T-helper 2 cell (primary cell): ENCODE data around the gene SCGB1A1.

Source experiments
- DNase-seq, 5 experiments: peaks; one replicate each; pipeline versions ENCODE4 v3.0.0 to v3.0.0-alpha.2; 2012 to 2022

Gene SCGB1A1

GRCh38 chr11:62398011-62398994, 20.5 kb upstream of the SCGB1A1 start:
- no peak for DNase-seq

- DNase-seq, result no peak
Measured at GRCh38 chr11:62399172-62399877, 19.5 kb upstream of the SCGB1A1 start.

GRCh38 chr11:62399878-62400266, 19.0 kb upstream of the SCGB1A1 start:
- DNase-seq, result no peak

GRCh38 chr11:62400281-62400680, 18.6 kb upstream of the SCGB1A1 start:
- no peak for DNase-seq

- no peak for DNase-seq
Measured at GRCh38 chr11:62400760-62401159, 18.1 kb upstream of the SCGB1A1 start.

GRCh38 chr11:62401356-62401755, 17.5 kb upstream of the SCGB1A1 start:
- DNase-seq, result no peak

- no peak for DNase-seq
Measured at GRCh38 chr11:62401811-62402210, 17.0 kb upstream of the SCGB1A1 start.

- DNase-seq, result peak in 4 of 5 experiments; percentile 31 to 77 (median 34)
Measured at GRCh38 chr11:62402226-62402959, 16.4 kb upstream of the SCGB1A1 start.

- no peak for DNase-seq
Measured at GRCh38 chr11:62402960-62403730, 15.7 kb upstream of the SCGB1A1 start.

- no peak for DNase-seq
Measured at GRCh38 chr11:62404435-62404834, 14.4 kb upstream of the SCGB1A1 start.

- no peak for DNase-seq
Measured at GRCh38 chr11:62404901-62405300, 13.9 kb upstream of the SCGB1A1 start.

- no peak for DNase-seq
Measured at GRCh38 chr11:62406034-62406433, 12.8 kb upstream of the SCGB1A1 start.

GRCh38 chr11:62409831-62410230, 9.0 kb upstream of the SCGB1A1 start:
- DNase-seq, result no peak

GRCh38 chr11:62410972-62411371, 7.9 kb upstream of the SCGB1A1 start:
- no peak for DNase-seq

GRCh38 chr11:62411524-62411923, 7.3 kb upstream of the SCGB1A1 start:
- no peak for DNase-seq

GRCh38 chr11:62413060-62413696, 5.7 kb upstream of the SCGB1A1 start:
- DNase-seq, result no peak

GRCh38 chr11:62416596-62416995, 2.2 kb upstream of the SCGB1A1 start:
- DNase-seq, result no peak

- no peak for DNase-seq
Measured at GRCh38 chr11:62418136-62418535, 697 bp upstream of the SCGB1A1 start.

GRCh38 chr11:62419314-62419929, 589 bp downstream of the SCGB1A1 start:
- DNase-seq, result no peak

GRCh38 chr11:62419943-62420342, 1.1 kb downstream of the SCGB1A1 start:
- DNase-seq, result no peak

- DNase-seq, result no peak
Measured at GRCh38 chr11:62420882-62421281, 2.0 kb downstream of the SCGB1A1 start.
